Gastrocnemius medialis (tissue), 4 donors: ENCODE data around the gene OSBPL10.

Experiments used
- CTCF ChIP-seq, 5 experiments: fragments of 450-650 bp in 3 of 5; fragments of 200-600 bp in 2 of 5; sonication (generic) in 2 of 5; IDR thresholded peaks in 4 of 5; conservative IDR thresholded peaks in 1 of 5; 1 replicate in 4 of 5; 2 replicates in 1 of 5; pipeline ENCODE4 v1.5.1; 2016 to 2019; ENCODE audit warnings: antibody characterized with exemption in 5 of 5, mild to moderate bottlenecking in 3 of 5, moderate library complexity in 3 of 5
- POLR2A ChIP-seq, 2 donors: fragments of 450-650 bp; IDR thresholded peaks; one replicate each; pipeline ENCODE4 v1.6.1; 2017; ENCODE audit warnings: antibody characterized with exemption in 2 of 2, mild to moderate bottlenecking in 2 of 2, moderate library complexity in 2 of 2

- TF ChIP-seq CTCF (IDR thresholded peaks at IDR 0.05 in 4 of 5, conservative IDR thresholded peaks at IDR 0.05 in 1 of 5): no peak
- TF ChIP-seq POLR2A (IDR thresholded peaks at IDR 0.05): no peak
These were observed 23.2 kb upstream of the OSBPL10 start for GRCh38 chr3:32004113-32004765.
